H1 (cell line): ENCODE measurements around the gene ZBTB16. TPM values are rescaled to one million over a fixed set of nuclear protein-coding genes. Genes with fewer than 3 reads are reported as not detected.

Experiments
- CTCF ChIA-PET: fragments of 300-600 bp; sonication (Branson Sonifier 250); formaldehyde crosslinking; loops from one replicate; lab custom pipeline; 2021; ENCODE audit not compliant: partially characterized antibody; lab: Charles Lee
- POLR2A ChIA-PET: fragments of 300-600 bp; sonication (Branson Sonifier 250); formaldehyde crosslinking; loops from one replicate; lab custom pipeline; 2021; ENCODE audit warnings: inconsistent platforms; ENCODE audit not compliant: partially characterized antibody; lab: Charles Lee
- DNase-seq, 2 experiments: peaks; one replicate each; pipeline versions ENCODE4 v3.0.0 to v3.0.0-alpha.2; 2010 to 2022; ENCODE audit warnings: low spot score in 2 of 2, low read depth in 1 of 2, mixed read lengths in 1 of 2
- FAIRE-seq: peaks from 2 replicates; lab custom pipeline; 2011; peaks lifted over from hg19 to GRCh38; lab: Jason Lieb, UNC
- H2AFZ ChIP-seq: 2 replicates; pipeline ENCODE4 v1.8.1; 2012; ENCODE audit warnings: low read length, inconsistent platforms
- H2AK5ac ChIP-seq: 2 replicates; pipeline ENCODE4 v1.6.1; 2013; ENCODE audit warnings: low read depth, low read length
- H2BK120ac ChIP-seq: replicated peaks from 2 replicates; pipeline ENCODE3; 2013; ENCODE audit warnings: low read depth, low read length, inconsistent platforms
- H2BK12ac ChIP-seq: 2 replicates; pipeline ENCODE4 v1.6.1; 2013; ENCODE audit warnings: low read depth, low read length
- H2BK15ac ChIP-seq: 2 replicates; pipeline ENCODE4 v1.6.1; 2013; ENCODE audit warnings: low read length
- H2BK20ac ChIP-seq: 2 replicates; pipeline ENCODE4 v1.6.1; 2013; ENCODE audit warnings: low read length
- H2BK5ac ChIP-seq: 2 replicates; pipeline ENCODE4 v1.6.1; 2013; ENCODE audit warnings: low read depth, low read length
- H3K14ac ChIP-seq: 2 replicates; pipeline ENCODE4 v1.6.1; 2013; ENCODE audit warnings: inconsistent platforms; ENCODE audit not compliant: insufficient read length
- H3K18ac ChIP-seq: 2 replicates; pipeline ENCODE4 v1.6.1; 2013; ENCODE audit warnings: low read length; ENCODE audit errors: extremely low read depth
- H3K23ac ChIP-seq: 2 replicates; pipeline ENCODE4 v1.6.1; 2013; ENCODE audit warnings: inconsistent platforms; ENCODE audit not compliant: insufficient read length
- H3K23me2 ChIP-seq: 2 replicates; pipeline ENCODE4 v1.6.1; 2013; ENCODE audit warnings: low read depth, low read length
- H3K27ac ChIP-seq: 2 replicates; pipeline ENCODE4 v1.6.1; 2011; ENCODE audit warnings: low read depth, low read length, inconsistent platforms
- H3K27me3 ChIP-seq, 4 experiments: replicated peaks in 1 of 4; 1 replicate in 1 of 4; 2 replicates in 3 of 4; pipeline versions ENCODE4 v1.6.1 to v1.8.1; 2011 to 2013; ENCODE audit warnings: low read length in 3 of 4, mild to moderate bottlenecking in 3 of 4, inconsistent platforms in 2 of 4, mixed read lengths in 2 of 4, moderate library complexity in 1 of 4; ENCODE audit not compliant: control insufficient read depth in 3 of 4, insufficient read depth in 3 of 4; ENCODE audit errors: extremely low read depth in 1 of 4
- H3K36me3 ChIP-seq, 4 experiments: 2 replicates each; pipeline versions ENCODE4 v1.6.1 to v1.8.1; 2011 to 2013; ENCODE audit warnings: mild to moderate bottlenecking in 4 of 4, low read length in 3 of 4, moderate library complexity in 2 of 4, control low read depth in 1 of 4, inconsistent platforms in 1 of 4; ENCODE audit not compliant: insufficient read depth in 4 of 4, control insufficient read depth in 2 of 4
- H3K4ac ChIP-seq: replicated peaks from 2 replicates; pipeline ENCODE3; 2013; ENCODE audit warnings: low read length, low read depth, mixed read lengths, inconsistent platforms; ENCODE audit not compliant: insufficient read length
- H3K4me1 ChIP-seq, 4 experiments: replicated peaks in 1 of 4; 1 replicate in 1 of 4; 2 replicates in 3 of 4; pipeline versions ENCODE4 v1.6.1 to v1.8.1; 2011 to 2013; ENCODE audit warnings: low read length in 3 of 4, inconsistent platforms in 2 of 4, mixed read lengths in 1 of 4; ENCODE audit not compliant: insufficient read depth in 4 of 4, control insufficient read depth in 3 of 4
- H3K4me2 ChIP-seq, 2 experiments: 2 replicates each; pipeline versions ENCODE4 v1.6.1 to v1.8.1; 2011 to 2013; ENCODE audit warnings: low read depth in 2 of 2, low read length in 2 of 2, control low read depth in 1 of 2, inconsistent platforms in 1 of 2, mild to moderate bottlenecking in 1 of 2; ENCODE audit not compliant: insufficient read depth in 1 of 2
- H3K4me3 ChIP-seq, 4 experiments: fragments of 200-600, 300-600 bp in 1 of 4; sonication (generic), shearing (Covaris generic), sonication (Bioruptor Twin) in 1 of 4; 2 replicates each; pipeline versions ENCODE4 v1.5.1 to v1.8.1; 2011 to 2016; ENCODE audit warnings: low read length in 4 of 4, low read depth in 3 of 4, control low read depth in 2 of 4, inconsistent platforms in 2 of 4, mild to moderate bottlenecking in 2 of 4, mixed read lengths in 1 of 4, moderate library complexity in 1 of 4; ENCODE audit not compliant: insufficient read depth in 2 of 4; ENCODE audit errors: extremely low read depth in 1 of 4
- H3K56ac ChIP-seq: replicated peaks from 2 replicates; pipeline ENCODE3; 2013; ENCODE audit warnings: low read depth, mild to moderate bottlenecking, mixed read lengths, low read length, inconsistent platforms; ENCODE audit not compliant: insufficient read length
- H3K79me1 ChIP-seq: 2 replicates; pipeline ENCODE4 v1.6.1; 2013; ENCODE audit warnings: low read depth, low read length, control low read depth
- H3K79me2 ChIP-seq, 2 experiments: 2 replicates each; pipeline versions ENCODE4 v1.6.1 to v1.8.1; 2012 to 2013; ENCODE audit warnings: low read length in 2 of 2, mild to moderate bottlenecking in 2 of 2, inconsistent platforms in 1 of 2; ENCODE audit not compliant: insufficient read depth in 2 of 2, control insufficient read depth in 1 of 2
- H3K9ac ChIP-seq, 4 experiments: replicated peaks in 1 of 4; 1 replicate in 1 of 4; 2 replicates in 3 of 4; pipeline versions ENCODE4 v1.6.1 to v1.8.1; 2011 to 2013; ENCODE audit warnings: low read depth in 3 of 4, low read length in 3 of 4, control low read depth in 2 of 4, mild to moderate bottlenecking in 2 of 4, moderate library complexity in 2 of 4, inconsistent platforms in 1 of 4; ENCODE audit errors: extremely low read depth in 1 of 4
- H3K9me3 ChIP-seq, 2 experiments: 2 replicates each; pipeline versions ENCODE4 v1.6.1 to v1.8.1; 2012 to 2013; ENCODE audit warnings: mild to moderate bottlenecking in 2 of 2, moderate library complexity in 2 of 2, control low read depth in 1 of 2, inconsistent platforms in 1 of 2, low read depth in 1 of 2, low read length in 1 of 2, mixed read lengths in 1 of 2; ENCODE audit not compliant: insufficient read depth in 2 of 2
- H4K20me1 ChIP-seq, 2 experiments: replicated peaks in 1 of 2; 2 replicates each; pipeline versions ENCODE3 to v1.8.1; 2011 to 2013; ENCODE audit warnings: inconsistent platforms in 2 of 2, low read length in 2 of 2, mild to moderate bottlenecking in 1 of 2; ENCODE audit not compliant: insufficient read depth in 2 of 2, control insufficient read depth in 1 of 2
- H4K5ac ChIP-seq: 2 replicates; pipeline ENCODE4 v1.6.1; 2013; ENCODE audit warnings: low read length, low read depth, mixed read lengths, inconsistent platforms; ENCODE audit not compliant: insufficient read length
- H4K8ac ChIP-seq: 2 replicates; pipeline ENCODE4 v1.8.0; 2013; ENCODE audit warnings: mild to moderate bottlenecking, moderate library complexity, low read length, inconsistent platforms; ENCODE audit not compliant: insufficient read depth; ENCODE audit errors: extremely low read depth
- H4K91ac ChIP-seq: replicated peaks from 2 replicates; pipeline ENCODE3; 2013; ENCODE audit warnings: low read length, mixed read lengths, inconsistent platforms; ENCODE audit not compliant: insufficient read length
- CHD1 ChIP-seq: IDR thresholded peaks from 2 replicates; pipeline ENCODE4 v1.6.1; 2012; ENCODE audit warnings: low read depth, low read length, improper control_type of control experiment
- CHD2 ChIP-seq: IDR thresholded peaks from 2 replicates; pipeline ENCODE4 v1.6.1; 2012; ENCODE audit warnings: low read length, improper control_type of control experiment
- CREB1 ChIP-seq: IDR thresholded peaks from 2 replicates; pipeline ENCODE4 v1.6.1; 2012; ENCODE audit warnings: inconsistent platforms
- GABPA ChIP-seq: IDR thresholded peaks from 2 replicates; pipeline ENCODE4 v1.6.1; 2011; ENCODE audit warnings: mild to moderate bottlenecking, low read length, moderate library complexity, borderline replicate concordance; ENCODE audit not compliant: insufficient read depth
- KDM1A ChIP-seq: fragments of 200-600, 300-600 bp; sonication (generic); IDR thresholded peaks from 2 replicates; pipeline ENCODE4 v1.7.1; 2016; ENCODE audit warnings: mild to moderate bottlenecking, low read length, borderline replicate concordance
- KDM4A ChIP-seq: IDR thresholded peaks from one replicate; pipeline ENCODE4 v1.7.1; 2012; ENCODE audit warnings: low read depth, mild to moderate bottlenecking, moderate library complexity, low read length, inconsistent platforms; ENCODE audit not compliant: severe bottlenecking
- MAFK ChIP-seq: IDR thresholded peaks from 2 replicates; pipeline ENCODE4 v1.6.1; 2012; ENCODE audit warnings: low read depth, mild to moderate bottlenecking, improper control_type of control experiment, low read length
- SP4 ChIP-seq: IDR thresholded peaks from 2 replicates; pipeline ENCODE4 v1.6.1; 2012; ENCODE audit warnings: low read length, inconsistent platforms
- TAF7 ChIP-seq: optimal IDR thresholded peaks from 2 replicates; pipeline ENCODE3; 2011; ENCODE audit warnings: low read depth, mild to moderate bottlenecking, inconsistent platforms, low read length, moderate library complexity, borderline replicate concordance
- TBP ChIP-seq: IDR thresholded peaks from 2 replicates; pipeline ENCODE4 v1.6.1; 2011; ENCODE audit warnings: low read depth, low read length, improper control_type of control experiment
- ZNF274 ChIP-seq: IDR thresholded peaks from 2 replicates; pipeline ENCODE4 v1.7.0; 2012; ENCODE audit warnings: low read length, borderline replicate concordance; ENCODE audit errors: extremely low read depth
- WGBS, 2 experiments: shearing (Covaris generic) in 1 of 2; methylation state at CpG; one replicate each; pipeline versions ENCODE4 v1.1.6 to v1.1.7; 2013 to 2015; ENCODE audit warnings: low lambda C conversion rate in 2 of 2, mixed read lengths in 2 of 2, inconsistent platforms in 1 of 2, low coverage in 1 of 2, missing lambda C conversion rate in 1 of 2; ENCODE audit not compliant: insufficient replicate concordance in 2 of 2, insufficient coverage in 1 of 2, insufficient read length in 1 of 2; ENCODE audit errors: extremely low coverage in 1 of 2, missing lambda C conversion rate in 1 of 2; 5-methylcytosine and 5-hydroxymethylcytosine counted together
- polyA plus RNA-seq, 7 experiments: library from polyadenylated mRNA; depleted of rRNA in 3 of 7; stranded (reverse) in 5 of 7; unstranded in 2 of 7; fragments of >200 nt in 5 of 7; fragments of 200-250 nt in 2 of 7; gene quantifications; 1 replicate in 5 of 7; 2 replicates in 1 of 7; 4 replicates in 1 of 7; pipeline versions ENCODE4 v1.2.1 to v1.2.3, GENCODE V29; 2011 to 2013; ENCODE audit warnings: missing spikeins in 2 of 7, mixed read lengths in 2 of 7
- total RNA-seq: library from RNA; stranded (reverse); fragmentation: NEBNext Ultra II Directional; extraction: Animal tissue kit (Norgen Biotek cat#: 25700); gene quantifications from 2 replicates; pipeline ENCODE4 v1.2.1, GENCODE V29; 2021
- TF ChIP-seq, protein P1 (sequence below): IDR thresholded peaks from 2 replicates; pipeline ENCODE4 v1.6.1; 2011; ENCODE audit warnings: low read depth, mild to moderate bottlenecking, low read length; ENCODE audit not compliant: insufficient read depth

Gene ZBTB16
- total and polyA plus RNA-seq, 2 of the 8 experiments (the other 6 are each of a cell fraction or from before 2014, with no cell fraction given) = 0.12 to 0.61 TPM

DNA sequence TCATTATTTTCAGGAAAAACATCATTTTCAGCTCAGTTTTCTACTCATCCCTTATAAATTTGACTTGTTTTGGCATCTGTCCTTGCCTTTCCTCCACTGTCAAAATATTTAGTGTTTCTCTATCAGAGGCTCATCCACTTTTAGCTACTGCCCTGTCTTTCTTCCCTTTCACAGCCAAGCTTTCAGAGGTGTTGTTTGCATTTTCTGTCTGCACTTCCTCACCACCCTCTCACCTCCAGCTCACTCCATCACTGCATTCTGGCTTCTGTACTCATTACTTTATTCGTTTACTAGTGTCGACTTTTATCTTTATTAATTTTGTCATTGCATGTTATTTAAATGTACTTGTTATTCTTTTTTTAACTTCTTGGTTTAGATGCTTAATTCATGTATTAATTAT lies 210.0 kb downstream of the ZBTB16 start:
- CTCF ChIA-PET = interaction anchor here (0.5 to 2.3 kb wide), 6 partner anchors 8 to 276 kb away, joined by 3 to 10 read pairs (median 5); no protein-coding TSS in a partner anchor
- H4K20me1 ChIP-seq = no peaks in the 10 kb centered on the region
- 82% methylated on average over 2 of the region's 2 CpGs; no CpG with 5 or more reads in 1 of the 2 experiments for WGBS, 2 experiments

More for the DNA sequence above, 210.0 kb downstream of the ZBTB16 start:
- no peak overlapping the region for H3K4me3 ChIP-seq
- no peak overlapping the region for H2BK20ac ChIP-seq
- H3K4me2 ChIP-seq = no peak overlapping the region
- no peak overlapping the region for H2BK12ac ChIP-seq
- no peak overlapping the region for H2AFZ ChIP-seq
- DNase-seq (no peak), FAIRE-seq (no peak)
- H4K5ac ChIP-seq = no peak overlapping the region
- no peaks in the 10 kb centered on the region for H3K79me1 ChIP-seq
- POLR2A ChIA-PET = no interaction called here
- H2AK5ac ChIP-seq = no peak overlapping the region
- H3K14ac ChIP-seq = no peak overlapping the region
- H2BK5ac ChIP-seq = no peak overlapping the region
- TF ChIP-seq TBP (no peak), CREB1 (no peak), TAF7 (no peak), MAFK (no peak), KDM4A (no peak), SP4 (no peak), CHD2 (no peak), ZNF274 (no peak), CHD1 (no peak), GABPA (no peak), KDM1A (no peak)
- TF ChIP-seq, protein P1, sequence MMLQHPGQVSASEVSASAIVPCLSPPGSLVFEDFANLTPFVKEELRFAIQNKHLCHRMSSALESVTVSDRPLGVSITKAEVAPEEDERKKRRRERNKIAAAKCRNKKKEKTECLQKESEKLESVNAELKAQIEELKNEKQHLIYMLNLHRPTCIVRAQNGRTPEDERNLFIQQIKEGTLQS = no peak
- H3K23me2 ChIP-seq = no peaks in the 10 kb centered on the region
- no peak overlapping the region for H3K27ac ChIP-seq
- H3K9me3 ChIP-seq = no peaks in the 10 kb centered on the region
- no peaks in the 10 kb centered on the region for H3K36me3 ChIP-seq
- no peak overlapping the region for H2BK120ac ChIP-seq
- no peak overlapping the region for H3K18ac ChIP-seq
- H4K91ac ChIP-seq = no peak overlapping the region
- H3K4me1 ChIP-seq = no peaks in the 10 kb centered on the region; a peak in 1 of 7 replicates
- no peak overlapping the region for H3K23ac ChIP-seq
- H3K27me3 ChIP-seq = no peaks in the 10 kb centered on the region
- H3K79me2 ChIP-seq = no peaks in the 10 kb centered on the region
- H4K8ac ChIP-seq = no peak overlapping the region
- H3K4ac ChIP-seq = no peak overlapping the region
- H3K56ac ChIP-seq = no peak overlapping the region
- no peak overlapping the region for H2BK15ac ChIP-seq
- no peak overlapping the region for H3K9ac ChIP-seq
